Measurements from ENCODE around the gene APOL4. TPM values are rescaled to one million over a fixed set of nuclear protein-coding genes. Genes with fewer than 3 reads are reported as not detected.

The APOL4 gene
- total RNA-seq, 6 experiments from 2014 or later: 1.1 to 1.6 (median 1.4) TPM; not detected in 2

- TF ChIP-seq POLR2A (IDR thresholded peaks at IDR 0.05): no peak
- TF ChIP-seq CTCF (IDR thresholded peaks at IDR 0.05): no peak
- Histone ChIP-seq H3K27ac (no peak overlapping the region), H3K4me1 (no peaks in the 10 kb centered on the region), H3K36me3 (no peaks in the 10 kb centered on the region), H3K27me3 (no peaks in the 10 kb centered on the region), H3K9me3 (no peaks in the 10 kb centered on the region), H3K4me3 (no peak overlapping the region)
- intact Hi-C loops (cut with DNase I): no loop called here
- DNase-seq: no peak
- 74% methylated on average over 11 of the region's 14 CpGs for WGBS (ENCODE audit: insufficient coverage, low coverage, low lambda C conversion rate, missing lambda C conversion rate)
- peak in 2 of 4 donors; percentile 12 to 25 for ATAC-seq
These were observed 15.6 kb downstream of the APOL4 start for GRCh38 chr22:36185828-36186624.

- ATAC-seq: no peak
- intact Hi-C loops (cut with DNase I): loop anchor here (5.0 kb wide), 2 partner anchors 37 to 42 kb away; no protein-coding TSS in a partner anchor
- no peak for DNase-seq
These were observed 17.1 kb downstream of the APOL4 start for GRCh38 chr22:36184433-36185025.

GRCh38 chr22:36183446-36183845 lies 18.2 kb downstream of the APOL4 start:
- H3K4me3 ChIP-seq: no peak overlapping the region
- H3K4me1 ChIP-seq: peaks cover 0 to 4% (median 0%) of the 10 kb centered on the region in 4 donors
- H3K9me3 ChIP-seq: no peaks in the 10 kb centered on the region
- DNase-seq: no peak
- 100% methylated on average over 1 of the region's 7 CpGs for WGBS (ENCODE audit: insufficient coverage, low coverage, low lambda C conversion rate, missing lambda C conversion rate)
- intact Hi-C loops (cut with DNase I): loop anchor here (5.0 kb wide), 2 partner anchors 36 to 41 kb away; no protein-coding TSS in a partner anchor
- no peaks in the 10 kb centered on the region for H3K36me3 ChIP-seq
- H3K27me3 ChIP-seq: no peaks in the 10 kb centered on the region
- H3K27ac ChIP-seq: no peak overlapping the region
- no peak for TF ChIP-seq POLR2A (IDR thresholded peaks at IDR 0.05)
- ATAC-seq: no peak

More at GRCh38 chr22:36184433-36185025, 17.1 kb downstream of the APOL4 start:
- Histone ChIP-seq H3K27me3 (no peaks in the 10 kb centered on the region), H3K4me1 (peaks cover 0 to 4% (median 0%) of the 10 kb centered on the region in 4 donors), H3K36me3 (no peaks in the 10 kb centered on the region), H3K4me3 (no peak overlapping the region), H3K9me3 (no peaks in the 10 kb centered on the region), H3K27ac (no peak overlapping the region)
- TF ChIP-seq POLR2A (IDR thresholded peaks at IDR 0.05) (no peak), CTCF (IDR thresholded peaks at IDR 0.05) (no peak)
- WGBS (ENCODE audit: insufficient coverage, low coverage, low lambda C conversion rate, missing lambda C conversion rate): 68% methylated on average over 3 of the region's 10 CpGs

- H3K27ac ChIP-seq: no peak overlapping the region
- ATAC-seq: no peak
- no peak overlapping the region for H3K4me3 ChIP-seq
- no peaks in the 10 kb centered on the region for H3K27me3 ChIP-seq
- H3K4me1 ChIP-seq: peaks cover 0 to 4% (median 0%) of the 10 kb centered on the region in 4 donors
- no peak for TF ChIP-seq POLR2A (IDR thresholded peaks at IDR 0.05)
- no peak for TF ChIP-seq CTCF (IDR thresholded peaks at IDR 0.05)
- DNase-seq: no peak
- H3K36me3 ChIP-seq: no peaks in the 10 kb centered on the region
- no peaks in the 10 kb centered on the region for H3K9me3 ChIP-seq
- intact Hi-C loops (cut with DNase I): loop anchor here (5.0 kb wide), 2 partner anchors 36 to 41 kb away; no protein-coding TSS in a partner anchor
- WGBS (ENCODE audit: insufficient coverage, low coverage, low lambda C conversion rate, missing lambda C conversion rate): 67% methylated on average over 1 of the region's 6 CpGs
These were observed 18.8 kb downstream of the APOL4 start for GRCh38 chr22:36182857-36183256.

- Histone ChIP-seq H3K9me3 (no peaks in the 10 kb centered on the region), H3K4me1 (peaks cover 0 to 4% (median 0%) of the 10 kb centered on the region in 4 donors), H3K36me3 (no peaks in the 10 kb centered on the region), H3K4me3 (no peak overlapping the region), H3K27me3 (no peaks in the 10 kb centered on the region), H3K27ac (no peak overlapping the region)
- no peak for ATAC-seq
- intact Hi-C loops (cut with DNase I): loop anchor here (5.0 kb wide), 2 partner anchors 35 to 40 kb away; no protein-coding TSS in a partner anchor
- TF ChIP-seq CTCF (IDR thresholded peaks at IDR 0.05) (no peak), POLR2A (IDR thresholded peaks at IDR 0.05) (no peak)
- 81% methylated on average over 4 of the region's 7 CpGs for WGBS (ENCODE audit: insufficient coverage, low coverage, low lambda C conversion rate, missing lambda C conversion rate)
- DNase-seq: no peak
These were observed 19.6 kb downstream of the APOL4 start for GRCh38 chr22:36182056-36182455.
